Endometrial microvascular endothelial cells (primary cell): ENCODE measurements around the gene MMP7. TPM values are rescaled to one million over a fixed set of nuclear protein-coding genes. Genes with fewer than 3 reads are reported as not detected.

Experiments
- in situ Hi-C: cut with HindIII; loops from 2 replicates; pipeline ENCODE4 v1.10.0; 2017; ENCODE audit warnings: low sequenced_read_pairs, low pct_unique_long_range_greater_than_20kb; ENCODE audit errors: inconsistent ontology term
- total RNA-seq: library from RNA; depleted of rRNA; stranded (reverse); fragments of >200 nt; gene quantifications from one replicate; pipeline ENCODE4 v1.2.3, GENCODE V29; 2015; ENCODE audit errors: inconsistent ontology term

Gene MMP7
- not detected for total RNA-seq

DNA sequence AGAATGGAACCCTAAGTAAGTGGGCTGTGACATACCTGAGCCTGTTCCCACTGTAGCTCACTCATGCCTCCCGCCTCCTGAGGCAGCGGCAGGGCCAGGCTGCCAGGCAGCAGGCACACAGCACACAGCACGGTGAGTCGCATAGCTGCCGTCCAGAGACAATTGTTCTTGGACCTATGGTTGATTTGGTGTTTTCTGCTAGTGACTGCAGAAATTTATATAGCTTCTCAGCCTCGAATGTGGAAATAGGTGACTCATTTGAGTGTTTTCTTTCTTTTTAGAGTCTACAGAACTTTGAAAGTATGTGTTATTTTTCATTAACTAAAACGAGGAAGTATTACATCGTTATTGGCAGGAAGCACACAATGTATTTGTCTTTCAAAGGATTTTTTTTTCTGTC is at the start of gene MMP7:
Gene MMP7 (minus strand): TSS at position 190 of the 400 bp plus-strand sequence. CDS start 47 bp downstream, at position 143.
- in situ Hi-C loops = no loop called here

DNA sequence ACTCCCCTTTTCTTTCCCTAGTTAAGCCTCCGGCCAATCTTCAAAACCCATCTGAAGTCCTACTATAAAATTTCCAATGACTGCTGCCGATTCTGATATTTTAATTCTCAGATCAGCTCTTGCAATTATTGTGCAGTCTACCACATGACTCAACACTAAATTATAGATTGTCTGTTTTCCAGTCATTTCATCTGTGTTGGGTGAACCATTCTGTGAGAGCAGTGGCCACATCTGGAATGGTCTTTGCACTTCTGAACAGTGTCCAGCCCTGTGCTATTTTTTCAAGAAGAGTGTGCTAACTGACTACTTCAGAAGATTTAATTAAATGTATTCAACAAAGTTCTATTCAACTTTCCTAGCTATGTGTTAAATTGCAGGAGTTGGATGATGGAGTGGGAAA is 47.2 kb upstream of the MMP7 start:
- in situ Hi-C loops = no loop called here

- in situ Hi-C loops = no loop called here
Measured at GRCh38 chr11:102577182-102577581, 46.6 kb upstream of the MMP7 start.

- in situ Hi-C loops = no loop called here
Measured at GRCh38 chr11:102576350-102576749, 45.8 kb upstream of the MMP7 start.

- in situ Hi-C loops = no loop called here
Measured at GRCh38 chr11:102575012-102575411, 44.5 kb upstream of the MMP7 start.

- in situ Hi-C loops = no loop called here
Measured at GRCh38 chr11:102573851-102574250, 43.3 kb upstream of the MMP7 start.

GRCh38 chr11:102572554-102573220 is 42.1 kb upstream of the MMP7 start:
- in situ Hi-C loops = no loop called here

- in situ Hi-C loops = no loop called here
Measured at GRCh38 chr11:102568851-102569250, 38.3 kb upstream of the MMP7 start.

- in situ Hi-C loops = no loop called here
Measured at GRCh38 chr11:102566112-102566511, 35.6 kb upstream of the MMP7 start.

DNA sequence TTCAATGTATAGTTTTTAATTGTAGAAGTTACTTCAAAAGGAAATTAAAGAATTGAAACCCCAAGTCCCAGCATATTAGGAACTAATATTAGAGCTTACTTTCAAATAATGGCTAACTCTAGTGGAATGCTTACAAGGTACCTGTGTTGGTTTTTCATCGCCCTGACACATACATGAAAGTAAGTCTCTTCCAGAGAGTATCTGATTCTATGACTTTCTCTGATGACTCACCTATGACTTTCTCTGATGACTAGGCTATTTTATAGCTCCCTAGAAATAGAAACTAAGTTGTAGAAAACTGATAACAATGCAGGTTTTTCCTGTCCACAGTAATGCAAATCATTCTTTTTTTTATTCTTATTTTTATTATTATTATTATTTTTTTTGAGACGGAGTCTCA is 33.6 kb upstream of the MMP7 start:
- in situ Hi-C loops = no loop called here

- in situ Hi-C loops = no loop called here
Measured at GRCh38 chr11:102561636-102562035, 31.1 kb upstream of the MMP7 start.

DNA sequence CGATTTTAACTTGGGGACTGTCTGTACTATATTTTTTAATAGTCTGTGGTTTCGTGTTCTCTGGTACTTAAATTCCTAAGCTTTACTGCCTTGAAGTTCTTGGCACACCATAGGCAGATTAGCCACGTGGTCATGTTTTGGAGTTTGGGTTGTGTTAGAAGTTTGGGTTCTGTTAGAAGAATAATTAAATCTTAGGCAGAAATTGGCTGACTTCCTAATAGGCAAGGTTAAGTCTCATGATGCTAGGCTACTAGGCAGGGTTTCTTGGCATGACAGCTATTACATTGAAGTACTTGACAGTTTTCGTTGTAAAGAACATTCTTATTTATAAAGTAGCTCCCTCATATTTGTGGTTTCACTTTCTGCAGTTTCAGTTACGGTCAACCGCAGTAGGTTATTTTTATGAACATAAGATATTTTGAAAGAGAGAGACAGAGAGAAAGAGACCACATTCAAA is 30.0 kb upstream of the MMP7 start:
- in situ Hi-C loops = no loop called here

DNA sequence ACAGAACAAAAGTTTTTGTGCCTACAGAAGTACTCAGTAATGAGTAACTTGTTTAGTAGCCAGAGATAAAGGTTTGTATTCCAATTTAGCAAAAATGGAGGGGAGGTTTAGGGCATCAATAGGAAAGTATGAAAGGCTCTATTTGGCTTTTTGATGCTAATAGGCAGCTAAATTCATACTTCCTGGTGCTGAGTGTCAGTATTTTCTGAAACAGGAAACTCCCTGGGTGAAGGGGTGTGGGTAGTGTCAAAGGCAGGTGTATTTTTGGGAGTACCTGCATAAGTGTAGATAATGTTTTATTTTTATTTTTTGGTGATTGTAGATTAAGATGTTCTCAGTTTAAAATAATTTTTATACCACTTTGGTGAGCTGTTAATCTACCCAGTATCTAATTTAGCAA is 29.3 kb upstream of the MMP7 start:
- in situ Hi-C loops = no loop called here

DNA sequence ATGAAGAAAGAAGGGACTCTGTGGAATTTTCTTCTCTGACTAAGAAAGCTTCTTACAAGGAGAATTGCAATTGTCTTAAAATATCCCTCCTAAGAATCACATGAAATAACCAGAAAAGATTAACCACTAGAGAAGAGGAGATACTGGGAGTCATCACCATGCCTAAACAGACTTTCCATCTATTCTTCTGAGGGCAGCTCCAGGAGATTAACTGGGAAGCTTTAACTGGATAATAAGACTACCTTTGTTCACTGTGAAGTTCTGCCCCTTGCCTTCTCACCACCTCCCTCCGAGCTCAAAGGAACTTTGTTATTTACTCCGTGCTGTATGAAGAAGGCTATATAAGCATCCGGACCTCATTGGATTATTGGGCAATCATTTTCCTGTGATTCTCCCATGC is 24.5 kb upstream of the MMP7 start:
- in situ Hi-C loops = no loop called here

DNA sequence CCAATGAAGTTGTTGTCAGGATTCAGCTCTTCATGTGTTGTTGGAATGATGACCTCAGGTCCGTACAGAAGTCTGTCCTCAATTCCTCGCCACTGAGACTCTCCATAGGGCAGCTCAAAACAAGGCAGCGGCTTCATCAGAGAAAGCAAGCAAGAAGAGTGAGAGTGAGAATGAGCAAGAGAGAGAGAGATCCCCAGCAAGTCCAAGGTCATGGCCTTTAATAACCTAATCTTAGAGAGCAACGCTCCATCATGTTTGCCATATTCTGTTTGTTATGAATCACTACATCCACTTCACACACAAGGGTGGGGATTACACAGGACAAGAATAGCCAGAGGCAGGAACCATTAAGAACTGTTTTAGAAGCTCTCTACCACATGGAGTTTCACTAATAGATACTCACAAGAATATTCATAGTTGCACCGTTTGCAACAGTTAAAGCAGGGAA is 23.3 kb upstream of the MMP7 start:
- in situ Hi-C loops = no loop called here

GRCh38 chr11:102552447-102553194 is 22.1 kb upstream of the MMP7 start:
- in situ Hi-C loops = no loop called here

DNA sequence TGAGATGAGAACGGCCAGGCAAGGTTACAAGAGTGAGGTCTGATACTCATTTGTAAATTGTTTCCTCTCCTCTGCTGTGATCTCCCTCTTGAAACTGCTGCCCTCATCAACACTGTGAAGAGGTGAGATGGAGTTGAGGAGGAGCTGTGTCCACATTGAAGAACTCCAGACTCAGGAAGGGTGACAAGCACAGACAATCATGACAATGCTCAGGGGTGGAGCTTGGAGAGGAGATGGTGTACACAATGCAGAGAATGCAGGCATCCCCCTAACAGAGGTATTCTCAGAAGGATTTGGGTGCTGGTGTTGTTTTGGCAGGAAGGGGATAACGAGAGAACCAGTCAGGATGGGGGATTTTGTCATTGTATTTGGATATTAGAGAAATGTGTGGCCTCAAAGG is 21.5 kb upstream of the MMP7 start:
- in situ Hi-C loops = no loop called here

DNA sequence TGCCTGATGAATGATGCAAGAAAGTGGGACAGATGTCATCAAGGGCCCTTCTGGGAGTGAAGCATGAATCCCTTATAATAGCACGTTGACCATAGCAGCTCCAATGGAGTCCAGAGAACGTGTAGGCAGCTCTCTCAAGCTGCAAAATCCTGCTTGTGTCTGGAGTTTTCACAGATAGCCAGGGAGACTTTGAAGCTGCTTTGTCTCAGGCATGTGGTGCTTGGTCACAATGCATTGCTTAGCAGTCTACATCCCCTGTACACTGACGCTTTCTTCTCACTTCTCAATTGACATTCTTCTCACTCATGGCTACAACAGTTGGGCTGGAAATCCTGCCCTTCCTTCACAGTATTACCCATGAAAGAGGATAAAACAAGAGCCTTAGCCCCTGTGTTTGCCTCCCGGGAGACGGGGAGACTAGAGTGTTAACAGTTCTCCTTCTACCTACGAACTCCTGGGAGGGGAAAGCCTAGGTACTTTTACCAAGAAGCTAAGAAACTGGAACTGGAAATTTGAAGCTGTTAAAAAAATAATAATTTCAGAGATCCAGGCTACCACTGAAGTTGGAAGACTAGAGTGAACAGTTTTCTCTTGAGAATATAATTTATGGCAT is 20.7 kb upstream of the MMP7 start:
- in situ Hi-C loops = no loop called here

DNA sequence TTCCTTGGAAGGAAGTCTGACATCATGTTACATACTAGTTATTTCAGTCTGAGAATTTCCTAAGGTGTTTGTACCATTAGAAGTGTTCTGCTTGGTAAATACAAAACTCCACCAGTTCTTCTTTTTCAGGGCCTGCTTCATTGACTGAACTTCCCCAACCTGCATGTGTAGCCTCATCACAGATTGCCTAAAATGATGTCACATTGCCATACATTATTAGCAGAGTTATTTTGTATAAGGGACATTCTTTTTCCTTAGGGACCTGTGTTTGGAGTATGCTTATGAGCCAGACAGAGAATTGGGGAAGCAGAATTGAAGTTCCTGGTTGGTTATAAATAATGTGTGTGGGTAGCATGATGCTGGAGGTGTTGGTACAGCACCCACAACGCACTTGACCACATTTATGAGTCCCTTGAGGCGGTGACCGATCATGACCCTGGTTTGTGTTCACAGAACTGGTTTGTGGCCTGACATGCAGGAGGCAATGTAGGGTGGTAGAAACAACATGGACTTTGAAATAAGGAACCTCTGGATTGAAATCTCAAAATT is 16.4 kb upstream of the MMP7 start:
- in situ Hi-C loops = no loop called here

- in situ Hi-C loops = no loop called here
Measured at GRCh38 chr11:102546427-102546826, 15.9 kb upstream of the MMP7 start.
